H1 (cell line): ENCODE data around the gene RIPPLY3. TPM values are rescaled to one million over a fixed set of nuclear protein-coding genes. Genes with fewer than 3 reads are reported as not detected.

Experiments used
- CHD1 ChIP-seq: IDR thresholded peaks from 2 replicates; pipeline ENCODE4 v1.6.1; 2012; ENCODE audit warnings: low read depth, low read length, improper control_type of control experiment
- KDM4A ChIP-seq: IDR thresholded peaks from one replicate; pipeline ENCODE4 v1.7.1; 2012; ENCODE audit warnings: low read depth, mild to moderate bottlenecking, moderate library complexity, low read length, inconsistent platforms; ENCODE audit not compliant: severe bottlenecking
- POLR2A ChIP-seq, 2 experiments: IDR thresholded peaks; 1 replicate in 1 of 2; 2 replicates in 1 of 2; pipeline ENCODE4 v1.6.1; 2011; ENCODE audit warnings: low read depth in 2 of 2, low read length in 2 of 2, mild to moderate bottlenecking in 2 of 2; ENCODE audit errors: control extremely low read depth in 1 of 2
- SIX5 ChIP-seq: IDR thresholded peaks from 2 replicates; pipeline ENCODE4 v1.6.1; 2011; ENCODE audit warnings: mild to moderate bottlenecking, low read depth, low read length
- polyA plus RNA-seq, 7 experiments: library from polyadenylated mRNA; depleted of rRNA in 3 of 7; stranded (reverse) in 5 of 7; unstranded in 2 of 7; fragments of >200 nt in 5 of 7; fragments of 200-250 nt in 2 of 7; gene quantifications; 1 replicate in 5 of 7; 2 replicates in 1 of 7; 4 replicates in 1 of 7; pipeline versions ENCODE4 v1.2.1 to v1.2.3, GENCODE V29; 2011 to 2013; ENCODE audit warnings: missing spikeins in 2 of 7, mixed read lengths in 2 of 7
- total RNA-seq: library from RNA; stranded (reverse); fragmentation: NEBNext Ultra II Directional; extraction: Animal tissue kit (Norgen Biotek cat#: 25700); gene quantifications from 2 replicates; pipeline ENCODE4 v1.2.1, GENCODE V29; 2021
- TF ChIP-seq, protein P1 (sequence below): fragments of 300-600 bp; sonication (generic); IDR thresholded peaks from 2 replicates; pipeline ENCODE4 v1.7.1; 2012; ENCODE audit warnings: low read length, moderate library complexity, mild to moderate bottlenecking, inconsistent platforms; ENCODE audit not compliant: insufficient replicate concordance

Gene RIPPLY3
- total and polyA plus RNA-seq, 2 of the 8 experiments (the other 6 are each of a cell fraction or from before 2014, with no cell fraction given): 2.0 to 2.2 TPM

DNA sequence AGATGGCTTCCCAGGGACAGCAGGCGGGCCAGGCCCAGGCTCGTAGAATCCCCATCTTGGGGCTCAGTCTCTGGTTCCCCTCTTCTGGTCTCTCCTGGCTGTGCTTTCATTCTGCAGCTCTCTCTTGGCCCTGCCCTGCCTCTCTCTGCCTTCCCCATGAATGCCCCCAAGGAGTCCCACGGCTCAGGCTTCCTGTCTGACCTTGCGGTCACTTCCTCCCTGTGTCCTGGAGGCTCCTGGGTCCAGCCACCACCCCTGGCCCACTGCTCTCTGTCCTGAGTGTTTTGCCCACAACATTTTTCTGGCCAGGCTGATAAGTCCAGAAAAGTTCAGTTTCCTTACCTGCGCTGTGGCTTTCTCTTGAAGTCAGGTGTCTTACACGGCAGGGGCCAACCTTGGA, 37.3 kb downstream of the RIPPLY3 start (continued):
- TF ChIP-seq KDM4A (no peak), SIX5 (no peak), POLR2A (IDR thresholded peaks at IDR 0.05; ENCODE audit: control extremely low read depth in 1 of 2, low read depth in 2 of 2, low read length in 2 of 2) (no peak), CHD1 (no peak)
- TF ChIP-seq, protein P1, sequence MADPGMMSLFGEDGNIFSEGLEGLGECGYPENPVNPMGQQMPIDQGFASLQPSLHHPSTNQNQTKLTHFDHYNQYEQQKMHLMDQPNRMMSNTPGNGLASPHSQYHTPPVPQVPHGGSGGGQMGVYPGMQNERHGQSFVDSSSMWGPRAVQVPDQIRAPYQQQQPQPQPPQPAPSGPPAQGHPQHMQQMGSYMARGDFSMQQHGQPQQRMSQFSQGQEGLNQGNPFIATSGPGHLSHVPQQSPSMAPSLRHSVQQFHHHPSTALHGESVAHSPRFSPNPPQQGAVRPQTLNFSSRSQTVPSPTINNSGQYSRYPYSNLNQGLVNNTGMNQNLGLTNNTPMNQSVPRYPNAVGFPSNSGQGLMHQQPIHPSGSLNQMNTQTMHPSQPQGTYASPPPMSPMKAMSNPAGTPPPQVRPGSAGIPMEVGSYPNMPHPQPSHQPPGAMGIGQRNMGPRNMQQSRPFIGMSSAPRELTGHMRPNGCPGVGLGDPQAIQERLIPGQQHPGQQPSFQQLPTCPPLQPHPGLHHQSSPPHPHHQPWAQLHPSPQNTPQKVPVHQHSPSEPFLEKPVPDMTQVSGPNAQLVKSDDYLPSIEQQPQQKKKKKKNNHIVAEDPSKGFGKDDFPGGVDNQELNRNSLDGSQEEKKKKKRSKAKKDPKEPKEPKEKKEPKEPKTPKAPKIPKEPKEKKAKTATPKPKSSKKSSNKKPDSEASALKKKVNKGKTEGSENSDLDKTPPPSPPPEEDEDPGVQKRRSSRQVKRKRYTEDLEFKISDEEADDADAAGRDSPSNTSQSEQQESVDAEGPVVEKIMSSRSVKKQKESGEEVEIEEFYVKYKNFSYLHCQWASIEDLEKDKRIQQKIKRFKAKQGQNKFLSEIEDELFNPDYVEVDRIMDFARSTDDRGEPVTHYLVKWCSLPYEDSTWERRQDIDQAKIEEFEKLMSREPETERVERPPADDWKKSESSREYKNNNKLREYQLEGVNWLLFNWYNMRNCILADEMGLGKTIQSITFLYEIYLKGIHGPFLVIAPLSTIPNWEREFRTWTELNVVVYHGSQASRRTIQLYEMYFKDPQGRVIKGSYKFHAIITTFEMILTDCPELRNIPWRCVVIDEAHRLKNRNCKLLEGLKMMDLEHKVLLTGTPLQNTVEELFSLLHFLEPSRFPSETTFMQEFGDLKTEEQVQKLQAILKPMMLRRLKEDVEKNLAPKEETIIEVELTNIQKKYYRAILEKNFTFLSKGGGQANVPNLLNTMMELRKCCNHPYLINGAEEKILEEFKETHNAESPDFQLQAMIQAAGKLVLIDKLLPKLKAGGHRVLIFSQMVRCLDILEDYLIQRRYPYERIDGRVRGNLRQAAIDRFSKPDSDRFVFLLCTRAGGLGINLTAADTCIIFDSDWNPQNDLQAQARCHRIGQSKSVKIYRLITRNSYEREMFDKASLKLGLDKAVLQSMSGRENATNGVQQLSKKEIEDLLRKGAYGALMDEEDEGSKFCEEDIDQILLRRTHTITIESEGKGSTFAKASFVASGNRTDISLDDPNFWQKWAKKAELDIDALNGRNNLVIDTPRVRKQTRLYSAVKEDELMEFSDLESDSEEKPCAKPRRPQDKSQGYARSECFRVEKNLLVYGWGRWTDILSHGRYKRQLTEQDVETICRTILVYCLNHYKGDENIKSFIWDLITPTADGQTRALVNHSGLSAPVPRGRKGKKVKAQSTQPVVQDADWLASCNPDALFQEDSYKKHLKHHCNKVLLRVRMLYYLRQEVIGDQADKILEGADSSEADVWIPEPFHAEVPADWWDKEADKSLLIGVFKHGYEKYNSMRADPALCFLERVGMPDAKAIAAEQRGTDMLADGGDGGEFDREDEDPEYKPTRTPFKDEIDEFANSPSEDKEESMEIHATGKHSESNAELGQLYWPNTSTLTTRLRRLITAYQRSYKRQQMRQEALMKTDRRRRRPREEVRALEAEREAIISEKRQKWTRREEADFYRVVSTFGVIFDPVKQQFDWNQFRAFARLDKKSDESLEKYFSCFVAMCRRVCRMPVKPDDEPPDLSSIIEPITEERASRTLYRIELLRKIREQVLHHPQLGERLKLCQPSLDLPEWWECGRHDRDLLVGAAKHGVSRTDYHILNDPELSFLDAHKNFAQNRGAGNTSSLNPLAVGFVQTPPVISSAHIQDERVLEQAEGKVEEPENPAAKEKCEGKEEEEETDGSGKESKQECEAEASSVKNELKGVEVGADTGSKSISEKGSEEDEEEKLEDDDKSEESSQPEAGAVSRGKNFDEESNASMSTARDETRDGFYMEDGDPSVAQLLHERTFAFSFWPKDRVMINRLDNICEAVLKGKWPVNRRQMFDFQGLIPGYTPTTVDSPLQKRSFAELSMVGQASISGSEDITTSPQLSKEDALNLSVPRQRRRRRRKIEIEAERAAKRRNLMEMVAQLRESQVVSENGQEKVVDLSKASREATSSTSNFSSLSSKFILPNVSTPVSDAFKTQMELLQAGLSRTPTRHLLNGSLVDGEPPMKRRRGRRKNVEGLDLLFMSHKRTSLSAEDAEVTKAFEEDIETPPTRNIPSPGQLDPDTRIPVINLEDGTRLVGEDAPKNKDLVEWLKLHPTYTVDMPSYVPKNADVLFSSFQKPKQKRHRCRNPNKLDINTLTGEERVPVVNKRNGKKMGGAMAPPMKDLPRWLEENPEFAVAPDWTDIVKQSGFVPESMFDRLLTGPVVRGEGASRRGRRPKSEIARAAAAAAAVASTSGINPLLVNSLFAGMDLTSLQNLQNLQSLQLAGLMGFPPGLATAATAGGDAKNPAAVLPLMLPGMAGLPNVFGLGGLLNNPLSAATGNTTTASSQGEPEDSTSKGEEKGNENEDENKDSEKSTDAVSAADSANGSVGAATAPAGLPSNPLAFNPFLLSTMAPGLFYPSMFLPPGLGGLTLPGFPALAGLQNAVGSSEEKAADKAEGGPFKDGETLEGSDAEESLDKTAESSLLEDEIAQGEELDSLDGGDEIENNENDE: no peak
- TF ChIP-seq, all 59 proteins: peak for 0
